Osteocyte (in vitro differentiated cells): ENCODE data around the gene ESCO1. TPM values are rescaled to one million over a fixed set of nuclear protein-coding genes. Genes with fewer than 3 reads are reported as not detected.
"Not testable (repeated sequence)": the region's sequence is repeated elsewhere in the genome, so short reads cannot be mapped to it uniquely, and the experiment has no call there.

Experiments used
- DNase-seq: peaks from one replicate; pipeline ENCODE4 v3.0.0; 2021; ENCODE audit warnings: mixed read lengths; ENCODE audit not compliant: unreplicated experiment; ENCODE audit errors: extremely low spot score
- H3K27ac Mint-ChIP-seq: one replicate; pipeline ENCODE4 v1.8.0; 2021; ENCODE audit warnings: mild to moderate bottlenecking, mixed read lengths; ENCODE audit not compliant: unreplicated experiment
- H3K27me3 Mint-ChIP-seq: one replicate; pipeline ENCODE4 v1.8.0; 2021; ENCODE audit warnings: mixed read lengths; ENCODE audit not compliant: unreplicated experiment
- H3K36me3 Mint-ChIP-seq: one replicate; pipeline ENCODE4 v1.8.0; 2021; ENCODE audit warnings: mixed read lengths; ENCODE audit not compliant: unreplicated experiment
- H3K4me1 Mint-ChIP-seq: one replicate; pipeline ENCODE4 v1.8.0; 2021; ENCODE audit warnings: mixed read lengths; ENCODE audit not compliant: unreplicated experiment
- H3K4me3 Mint-ChIP-seq: one replicate; pipeline ENCODE4 v1.8.0; 2021; ENCODE audit warnings: mild to moderate bottlenecking, moderate library complexity, mixed read lengths; ENCODE audit not compliant: unreplicated experiment
- H3K9me3 Mint-ChIP-seq: one replicate; pipeline ENCODE4 v1.8.0; 2021; ENCODE audit warnings: mixed read lengths; ENCODE audit not compliant: unreplicated experiment
- total RNA-seq: library from RNA; stranded (reverse); gene quantifications from 2 replicates; pipeline ENCODE4 v1.2.1, GENCODE V29; 2021
- TF ChIP-seq, protein P1 (sequence below): fragments of 200-600 bp; sonication (generic); IDR thresholded peaks from 2 replicates; pipeline ENCODE4 v1.5.0; 2021; ENCODE audit warnings: antibody characterized with exemption, mild to moderate bottlenecking, moderate library complexity

ESCO1 gene
- total RNA-seq, 1 donor from 2014 or later, result 14.6 TPM

DNA sequence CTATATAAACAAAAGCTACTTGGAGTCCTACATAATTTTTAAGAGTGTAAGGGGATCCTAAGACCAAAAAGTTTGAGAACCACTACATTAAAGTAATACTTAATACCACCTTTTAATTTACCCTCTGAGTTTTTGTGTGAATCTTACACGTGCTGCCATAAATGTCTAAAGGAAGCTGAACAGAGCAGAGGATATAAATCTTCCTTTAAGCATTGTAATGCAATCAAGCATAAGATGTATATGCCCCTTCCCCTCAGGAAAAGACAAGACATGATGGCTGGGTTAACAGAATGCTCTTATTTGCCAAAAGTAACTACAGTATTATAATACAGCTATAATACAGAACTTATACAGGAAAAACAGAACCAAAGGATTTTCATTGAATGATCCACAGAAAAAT, 2.9 kb downstream of the ESCO1 start:
- TF ChIP-seq, protein P1, sequence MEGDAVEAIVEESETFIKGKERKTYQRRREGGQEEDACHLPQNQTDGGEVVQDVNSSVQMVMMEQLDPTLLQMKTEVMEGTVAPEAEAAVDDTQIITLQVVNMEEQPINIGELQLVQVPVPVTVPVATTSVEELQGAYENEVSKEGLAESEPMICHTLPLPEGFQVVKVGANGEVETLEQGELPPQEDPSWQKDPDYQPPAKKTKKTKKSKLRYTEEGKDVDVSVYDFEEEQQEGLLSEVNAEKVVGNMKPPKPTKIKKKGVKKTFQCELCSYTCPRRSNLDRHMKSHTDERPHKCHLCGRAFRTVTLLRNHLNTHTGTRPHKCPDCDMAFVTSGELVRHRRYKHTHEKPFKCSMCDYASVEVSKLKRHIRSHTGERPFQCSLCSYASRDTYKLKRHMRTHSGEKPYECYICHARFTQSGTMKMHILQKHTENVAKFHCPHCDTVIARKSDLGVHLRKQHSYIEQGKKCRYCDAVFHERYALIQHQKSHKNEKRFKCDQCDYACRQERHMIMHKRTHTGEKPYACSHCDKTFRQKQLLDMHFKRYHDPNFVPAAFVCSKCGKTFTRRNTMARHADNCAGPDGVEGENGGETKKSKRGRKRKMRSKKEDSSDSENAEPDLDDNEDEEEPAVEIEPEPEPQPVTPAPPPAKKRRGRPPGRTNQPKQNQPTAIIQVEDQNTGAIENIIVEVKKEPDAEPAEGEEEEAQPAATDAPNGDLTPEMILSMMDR, result no peak
- Mint-ChIP-seq H3K27ac (no peak overlapping the region), H3K27me3 (no peaks in the 10 kb centered on the region), H3K4me3 (no peak overlapping the region), H3K4me1 (peaks cover 27% of the 10 kb centered on the region), H3K36me3 (no peaks in the 10 kb centered on the region), H3K9me3 (no peaks in the 10 kb centered on the region)
- no peak for DNase-seq

DNA sequence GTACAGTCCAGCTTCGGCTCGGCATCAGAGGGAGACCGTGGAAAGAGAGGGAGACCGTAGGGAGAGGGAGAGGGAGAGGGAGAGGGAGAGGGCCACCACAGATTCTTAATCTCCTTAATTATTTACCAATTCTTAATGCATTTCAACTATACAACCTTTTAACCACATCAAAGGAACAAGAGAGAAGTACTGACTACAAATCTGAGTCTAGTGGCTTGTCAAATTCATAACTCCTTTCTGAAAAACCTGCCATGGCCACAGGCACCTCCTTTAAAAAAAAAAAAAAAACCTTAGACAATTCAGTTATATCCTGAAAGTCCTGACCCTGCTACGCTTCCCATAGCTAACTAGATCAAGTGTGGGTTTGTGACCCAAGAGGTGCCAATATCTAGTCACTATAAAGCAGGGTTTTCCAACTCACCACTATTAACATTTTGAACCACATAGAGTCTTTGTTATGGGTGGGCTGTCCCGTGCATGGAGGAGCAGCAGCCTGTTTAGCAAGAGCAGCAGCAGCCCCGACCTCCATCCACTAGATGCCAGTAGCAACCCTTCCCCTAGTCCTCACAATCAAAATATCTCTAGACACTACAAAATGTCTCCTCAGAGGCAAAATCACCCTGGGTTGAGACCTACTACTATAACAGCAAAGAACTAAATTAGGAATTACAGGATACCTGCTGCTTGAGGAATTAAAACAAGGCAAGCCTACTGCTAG, 6.8 kb downstream of the ESCO1 start:
- Mint-ChIP-seq H3K4me1 (peaks cover 13% of the 10 kb centered on the region), H3K9me3 (no peaks in the 10 kb centered on the region), H3K36me3 (peaks cover 7% of the 10 kb centered on the region), H3K4me3 (no peak overlapping the region), H3K27ac (no peak overlapping the region), H3K27me3 (no peaks in the 10 kb centered on the region)
- TF ChIP-seq, protein P1, result no peak
- no peak for DNase-seq

DNA sequence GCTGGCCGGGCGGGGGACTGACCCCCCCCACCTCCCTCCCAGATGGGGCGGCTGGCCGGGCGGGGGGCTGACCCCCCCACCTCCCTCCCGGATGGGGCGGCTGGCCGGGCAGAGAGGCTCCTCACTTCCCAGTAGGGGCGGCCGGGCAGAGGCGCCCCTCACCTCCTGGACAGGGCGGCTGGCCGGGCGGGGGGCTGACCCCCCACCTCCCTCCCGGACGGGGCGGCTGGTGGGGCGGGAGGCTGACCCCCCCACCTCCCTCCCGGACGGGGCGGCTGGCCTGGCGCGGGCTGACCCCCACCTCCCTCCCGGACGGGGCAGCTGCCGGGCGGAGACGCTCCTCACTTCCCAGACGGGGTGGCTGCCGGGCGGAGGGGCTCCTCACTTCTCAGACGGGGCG, 8.1 kb downstream of the ESCO1 start:
- not testable (repeated sequence) for H3K4me1 Mint-ChIP-seq, H3K27ac Mint-ChIP-seq, H3K9me3 Mint-ChIP-seq, H3K4me3 Mint-ChIP-seq, H3K36me3 Mint-ChIP-seq, H3K27me3 Mint-ChIP-seq, DNase-seq

DNA sequence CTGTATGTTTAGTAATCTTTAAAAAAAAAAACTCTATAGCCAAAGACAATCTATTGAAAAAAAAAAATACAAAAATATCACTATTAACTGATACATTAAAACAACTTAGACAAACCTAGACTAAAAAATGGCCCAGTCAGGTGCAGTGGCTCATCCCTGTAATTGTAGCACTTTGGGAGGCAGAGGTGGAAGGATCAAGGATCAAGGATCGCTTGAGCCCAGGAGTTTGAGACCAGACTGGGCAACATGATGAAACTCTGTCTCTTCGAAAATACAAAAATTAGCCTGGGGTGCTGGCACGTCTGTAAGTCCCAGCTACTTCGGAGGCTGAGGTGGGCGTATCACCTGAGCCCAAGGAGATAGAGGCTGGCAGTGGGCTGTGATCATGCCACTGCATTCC, 16.1 kb downstream of the ESCO1 start:
- Mint-ChIP-seq H3K9me3 (no peaks in the 10 kb centered on the region), H3K4me3 (no peak overlapping the region), H3K36me3 (peaks cover 11% of the 10 kb centered on the region), H3K4me1 (no peaks in the 10 kb centered on the region), H3K27ac (no peak overlapping the region), H3K27me3 (no peaks in the 10 kb centered on the region)
- TF ChIP-seq, protein P1, result no peak
- DNase-seq, result no peak

DNA sequence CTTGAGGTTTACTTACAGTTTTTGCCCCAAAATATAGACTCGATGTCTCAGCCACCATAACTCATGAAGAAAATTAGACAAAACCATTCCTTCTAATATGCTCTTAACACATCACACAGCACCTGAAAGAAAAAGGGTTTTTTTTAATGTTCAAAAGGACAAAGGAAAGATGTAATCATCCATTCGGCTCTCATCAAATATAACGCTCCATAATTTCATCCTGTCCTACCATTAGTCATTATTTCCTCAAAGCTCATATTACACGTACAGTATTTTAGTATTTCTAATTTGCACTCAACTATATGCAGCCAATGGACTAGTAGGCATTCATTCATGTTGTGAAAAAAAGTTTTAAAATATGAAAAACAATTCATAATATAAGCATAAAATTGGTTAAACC, 24.8 kb downstream of the ESCO1 start:
- DNase-seq, result no peak

More for the DNA sequence above, 24.8 kb downstream of the ESCO1 start:
- no peaks in the 10 kb centered on the region for H3K27me3 Mint-ChIP-seq
- no peaks in the 10 kb centered on the region for H3K9me3 Mint-ChIP-seq
- H3K36me3 Mint-ChIP-seq, result peaks cover 48% of the 10 kb centered on the region
- no peak overlapping the region for H3K27ac Mint-ChIP-seq
- no peak overlapping the region for H3K4me3 Mint-ChIP-seq
- TF ChIP-seq, protein P1, result no peak
- H3K4me1 Mint-ChIP-seq, result peaks cover 7% of the 10 kb centered on the region
